Suprapubic skin (tissue), 4 donors: Measurements from ENCODE around the gene PVRIG. TPM values are rescaled to one million over a fixed set of nuclear protein-coding genes. Genes with fewer than 3 reads are reported as not detected.
"Not testable (repeated sequence)": the region's sequence is repeated elsewhere in the genome, so short reads cannot be mapped to it uniquely, and the experiment has no call there.

Experiments used
- DNase-seq, 2 donors: peaks; one replicate each; pipeline ENCODE4 v3.0.0-alpha.2; 2019; ENCODE audit warnings: low spot score in 2 of 2
- H3K27ac ChIP-seq: fragments of 200-600 bp; sonication (generic); one replicate; pipeline ENCODE4 v1.5.1; 2019
- H3K27me3 ChIP-seq: fragments of 200-600 bp; sonication (generic); one replicate; pipeline ENCODE4 v1.5.1; 2019
- H3K36me3 ChIP-seq: fragments of 200-600 bp; sonication (generic); one replicate; pipeline ENCODE4 v1.5.1; 2019
- H3K4me1 ChIP-seq: fragments of 200-600 bp; sonication (generic); one replicate; pipeline ENCODE4 v1.5.1; 2019
- H3K4me3 ChIP-seq: fragments of 200-600 bp; sonication (generic); one replicate; pipeline ENCODE4 v1.5.1; 2019; ENCODE audit warnings: mild to moderate bottlenecking
- H3K9me3 ChIP-seq: fragments of 200-600 bp; sonication (generic); one replicate; pipeline ENCODE4 v1.5.1; 2019
- CTCF ChIP-seq, 2 donors: fragments of 200-600 bp in 1 of 2; fragments of 450-650 bp in 1 of 2; sonication (generic) in 1 of 2; IDR thresholded peaks; one replicate each; pipeline ENCODE4 v1.5.1; 2016 to 2019; ENCODE audit warnings: antibody characterized with exemption in 2 of 2, mild to moderate bottlenecking in 1 of 2, moderate library complexity in 1 of 2
- EP300 ChIP-seq: sonication (generic); formaldehyde crosslinking; IDR thresholded peaks from one replicate; pipeline ENCODE4 v1.6.1; 2017; ENCODE audit warnings: antibody characterized with exemption
- POLR2A ChIP-seq, 2 donors: fragments of 450-650 bp; IDR thresholded peaks; one replicate each; pipeline ENCODE4 v1.6.1; 2017; ENCODE audit warnings: antibody characterized with exemption in 2 of 2, mild to moderate bottlenecking in 2 of 2, moderate library complexity in 2 of 2
- POLR2AphosphoS5 ChIP-seq, 3 donors: sonication (generic); formaldehyde crosslinking; IDR thresholded peaks; one replicate each; pipeline ENCODE4 v1.6.1; 2017; ENCODE audit warnings: antibody characterized with exemption in 3 of 3
- WGBS: methylation state at CpG from one replicate; pipeline ENCODE4 v1.1.5; 2018; 5-methylcytosine and 5-hydroxymethylcytosine counted together
- total RNA-seq, 4 donors: library from RNA; depleted of rRNA; stranded (reverse); fragments of >200 nt; gene quantifications; one replicate each; pipeline ENCODE4 v1.1.0, GENCODE V29; 2016

PVRIG gene
- total RNA-seq: not detected

DNA sequence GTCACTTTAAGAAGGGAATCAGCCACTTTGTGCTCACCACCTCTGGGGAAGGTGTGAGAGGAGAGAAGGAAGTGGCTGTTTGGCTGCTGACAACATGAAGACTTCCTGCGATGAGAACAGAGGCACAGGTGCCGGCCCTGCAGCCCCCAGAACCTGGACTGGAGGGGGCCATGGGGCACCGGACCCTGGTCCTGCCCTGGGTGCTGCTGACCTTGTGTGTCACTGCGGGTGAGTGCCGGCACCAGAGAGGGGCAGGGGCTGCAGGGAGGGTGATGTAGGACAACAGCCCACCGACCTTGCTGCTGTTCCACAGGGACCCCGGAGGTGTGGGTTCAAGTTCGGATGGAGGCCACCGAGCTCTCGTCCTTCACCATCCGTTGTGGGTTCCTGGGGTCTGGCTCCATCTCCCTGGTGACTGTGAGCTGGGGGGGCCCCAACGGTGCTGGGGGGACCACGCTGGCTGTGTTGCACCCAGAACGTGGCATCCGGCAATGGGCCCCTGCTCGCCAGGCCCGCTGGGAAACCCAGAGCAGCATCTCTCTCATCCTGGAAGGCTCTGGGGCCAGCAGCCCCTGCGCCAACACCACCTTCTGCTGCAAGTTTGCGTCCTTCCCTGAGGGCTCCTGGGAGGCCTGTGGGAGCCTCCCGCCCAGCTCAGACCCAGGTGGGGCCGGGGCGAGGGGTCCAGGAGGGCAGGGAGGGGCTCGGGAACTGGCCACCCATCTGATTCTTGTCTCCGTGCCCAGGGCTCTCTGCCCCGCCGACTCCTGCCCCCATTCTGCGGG lies at the start of gene PVRIG:
PVRIG (plus strand) TSS at position 149 of the 785 bp plus-strand sequence; CDS start at position 171, 22 bp downstream.
- not testable (repeated sequence) for H3K4me1 ChIP-seq, H3K9me3 ChIP-seq, H3K27ac ChIP-seq, DNase-seq, H3K27me3 ChIP-seq
- Histone ChIP-seq H3K36me3 (peaks cover 26% of the 10 kb centered on the region), H3K4me3 (peak within 1 kb of the TSS; percentile 14)
- WGBS: no CpG with 5 or more reads among the region's 27 CpGs

GRCh38 chr7:100170101-100170897 lies 49.5 kb upstream of the PVRIG start:
- no peak overlapping the region for H3K4me3 ChIP-seq
- H3K36me3 ChIP-seq: no peaks in the 10 kb centered on the region
- H3K4me1 ChIP-seq: peaks cover 47% of the 10 kb centered on the region
- no peak overlapping the region for H3K27ac ChIP-seq
- peak in 1 of 2 donors; percentile 41 for DNase-seq
- WGBS: 88% methylated on average over 11 of the region's 11 CpGs
- H3K27me3 ChIP-seq: peaks cover 7% of the 10 kb centered on the region
- no peaks in the 10 kb centered on the region for H3K9me3 ChIP-seq
- TF ChIP-seq CTCF (IDR thresholded peaks at IDR 0.05) (no peak), POLR2AphosphoS5 (IDR thresholded peaks at IDR 0.05) (no peak), POLR2A (IDR thresholded peaks at IDR 0.05) (no peak), EP300 (no peak)

GRCh38 chr7:100171087-100171681 lies 48.6 kb upstream of the PVRIG start:
- Histone ChIP-seq H3K4me3 (peak overlapping the region; percentile 61), H3K27me3 (peaks cover 7% of the 10 kb centered on the region), H3K36me3 (no peaks in the 10 kb centered on the region), H3K9me3 (no peaks in the 10 kb centered on the region), H3K4me1 (peaks cover 43% of the 10 kb centered on the region), H3K27ac (no peak overlapping the region)
- TF ChIP-seq POLR2AphosphoS5 (IDR thresholded peaks at IDR 0.05) (no peak), CTCF (IDR thresholded peaks at IDR 0.05) (no peak), POLR2A (IDR thresholded peaks at IDR 0.05) (no peak), EP300 (no peak)
- DNase-seq: no peak
- WGBS: 20% methylated on average over 12 of the region's 61 CpGs

- peaks cover 7% of the 10 kb centered on the region for H3K27me3 ChIP-seq
- no peak overlapping the region for H3K27ac ChIP-seq
- H3K4me1 ChIP-seq: peaks cover 43% of the 10 kb centered on the region
- WGBS: 28% methylated on average over 8 of the region's 22 CpGs
- DNase-seq: peak in 1 of 2 donors; percentile 64
- H3K4me3 ChIP-seq: peak overlapping the region; percentile 61
- TF ChIP-seq EP300: no peak
- no peak for TF ChIP-seq CTCF (IDR thresholded peaks at IDR 0.05)
- TF ChIP-seq POLR2AphosphoS5 (IDR thresholded peaks at IDR 0.05): no peak
- TF ChIP-seq POLR2A (IDR thresholded peaks at IDR 0.05): no peak
- H3K36me3 ChIP-seq: no peaks in the 10 kb centered on the region
- no peaks in the 10 kb centered on the region for H3K9me3 ChIP-seq
Observed at GRCh38 chr7:100171840-100172239, 47.9 kb upstream of the PVRIG start.

DNA sequence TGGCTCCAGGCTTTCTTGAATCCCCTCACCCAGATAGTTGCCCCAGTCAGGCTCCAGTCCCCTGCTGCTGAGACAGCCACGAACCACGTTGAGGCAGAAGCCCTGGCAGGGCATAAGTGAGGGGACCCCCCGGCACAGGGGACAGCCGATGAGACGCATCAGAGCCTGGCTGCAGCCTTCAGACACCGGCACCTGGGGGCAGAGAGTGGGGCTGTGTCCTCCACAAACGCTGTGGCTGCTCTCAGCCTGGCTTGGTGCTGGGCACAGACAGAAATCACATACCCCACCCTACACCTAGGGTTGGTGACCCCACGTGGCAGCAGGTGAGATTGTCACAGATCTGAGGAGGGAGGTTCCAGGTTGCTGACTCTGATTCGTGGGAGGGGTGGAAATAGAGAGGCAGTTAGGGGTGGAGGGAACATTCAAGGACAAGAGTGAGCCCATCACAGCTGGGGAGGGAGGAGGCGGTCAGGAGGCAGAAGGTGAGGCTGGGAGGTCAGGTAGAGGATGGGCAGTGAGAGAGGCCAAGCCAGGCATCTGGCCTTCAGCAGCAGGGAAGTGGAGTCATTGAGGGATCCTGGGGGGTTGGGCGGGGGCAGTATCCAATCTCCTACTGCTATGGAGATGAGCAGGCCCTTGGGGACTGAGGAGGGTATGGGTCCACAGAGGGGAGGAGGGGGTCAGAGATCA lies 45.8 kb upstream of the PVRIG start:
- Histone ChIP-seq H3K36me3 (no peaks in the 10 kb centered on the region), H3K4me1 (peaks cover 35% of the 10 kb centered on the region), H3K9me3 (no peaks in the 10 kb centered on the region), H3K27ac (no peak overlapping the region), H3K27me3 (peaks cover 7% of the 10 kb centered on the region), H3K4me3 (no peak overlapping the region)
- TF ChIP-seq EP300: no peak
- no peak for TF ChIP-seq POLR2A (IDR thresholded peaks at IDR 0.05)
- no peak for TF ChIP-seq POLR2AphosphoS5 (IDR thresholded peaks at IDR 0.05)
- no peak for TF ChIP-seq CTCF (IDR thresholded peaks at IDR 0.05)
- 87% methylated on average over 10 of the region's 11 CpGs for WGBS
- peak in 1 of 2 donors; percentile 37 for DNase-seq
